ENCODE measurements around the gene KLK3.
A peak's percentile ranks its signal among the peaks of the same experiment; 100 is the strongest.
"Not testable (repeated sequence)": the region's sequence is repeated elsewhere in the genome, so short reads cannot be mapped to it uniquely, and the experiment has no call there.

Gene KLK3

GRCh38 chr19:50854636-50855410 is at the start of gene KLK3:
TSS of gene KLK3 (plus strand) at chr19:50854915. CDS start at chr19:50854956, 41 bp downstream.
- no peak within 1 kb of the TSS for H3K4me3 ChIP-seq (ENCODE audit: low read depth, low read length)

GRCh38 chr19:50808856-50809255 is 45.9 kb upstream of the KLK3 start:
- H3K4me3 ChIP-seq (ENCODE audit: low read depth, low read length) = no peak overlapping the region

- not testable (repeated sequence) for H3K4me3 ChIP-seq (ENCODE audit: low read depth, low read length)
These were observed 43.0 kb upstream of the KLK3 start for GRCh38 chr19:50811622-50812238.

- H3K4me3 ChIP-seq (ENCODE audit: low read depth, low read length) = no peak overlapping the region
These were observed 42.2 kb upstream of the KLK3 start for GRCh38 chr19:50812474-50812873.

DNA sequence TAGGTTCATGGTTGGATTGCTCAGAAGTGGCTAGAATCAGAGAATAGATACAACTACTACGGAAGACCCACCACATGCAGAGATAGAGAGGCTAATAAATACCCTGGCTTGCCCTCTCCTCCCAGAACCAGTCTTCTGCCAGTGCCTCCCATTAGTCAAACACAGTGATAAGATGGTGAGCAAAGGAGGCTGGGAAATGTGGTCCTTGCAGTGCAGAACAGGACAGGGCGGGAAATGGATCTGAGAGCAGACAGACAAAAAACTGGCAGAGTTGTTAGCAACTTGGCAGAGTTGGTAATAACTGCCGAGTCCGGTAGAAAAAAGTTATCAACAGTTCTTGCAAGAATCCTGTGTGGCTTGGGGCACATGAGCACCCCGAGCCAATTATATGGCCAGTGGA is 39.8 kb upstream of the KLK3 start:
- no peak overlapping the region for H3K4me3 ChIP-seq (ENCODE audit: low read depth, low read length)

DNA sequence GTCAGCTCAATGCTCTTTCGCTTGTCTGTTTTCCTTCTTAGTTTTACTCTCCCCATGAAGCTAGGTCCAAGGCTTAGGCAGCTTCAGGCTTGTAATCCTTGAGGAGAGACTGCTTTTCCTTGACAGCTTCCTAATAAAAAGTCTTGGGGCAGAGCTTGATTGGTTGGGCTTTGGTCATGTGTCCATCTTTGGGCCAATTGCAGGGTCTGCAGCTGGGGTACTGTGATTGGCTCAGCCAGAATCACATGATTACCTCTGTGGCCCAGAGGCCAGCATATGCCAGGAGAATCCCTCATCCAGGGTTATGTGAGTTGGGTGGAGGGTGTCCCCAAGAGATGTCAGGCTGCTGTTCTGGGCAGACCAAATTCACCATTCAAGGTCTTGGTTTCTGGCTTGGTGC is 39.3 kb upstream of the KLK3 start:
- no peak overlapping the region for H3K4me3 ChIP-seq (ENCODE audit: low read depth, low read length)

GRCh38 chr19:50817941-50818858 is 36.5 kb upstream of the KLK3 start:
- peak overlapping the region; percentile 72 for H3K4me3 ChIP-seq (ENCODE audit: low read depth, low read length)

GRCh38 chr19:50818859-50819472 is 35.7 kb upstream of the KLK3 start:
- no peak overlapping the region for H3K4me3 ChIP-seq (ENCODE audit: low read depth, low read length)

DNA sequence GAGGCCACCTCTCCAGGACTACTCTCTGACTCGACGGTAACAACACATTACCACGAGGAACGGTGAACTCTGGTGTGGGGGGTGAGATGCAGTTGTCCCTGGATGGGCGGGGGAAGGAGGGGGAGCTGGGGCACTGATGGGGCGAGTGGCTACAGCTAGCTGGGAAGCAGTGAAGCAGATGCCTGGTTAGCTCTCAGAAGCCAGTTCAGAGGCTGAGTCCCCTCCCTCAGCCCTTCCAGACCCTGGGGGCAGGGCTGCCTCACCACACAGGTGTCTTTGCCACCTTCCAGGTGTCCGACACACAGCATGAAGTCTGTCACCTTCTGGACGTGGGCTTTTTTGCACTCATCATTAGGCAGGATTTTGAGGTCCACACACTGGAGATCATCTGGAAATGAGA is 35.1 kb upstream of the KLK3 start:
- no peak overlapping the region for H3K4me3 ChIP-seq (ENCODE audit: low read depth, low read length)

- H3K4me3 ChIP-seq (ENCODE audit: low read depth, low read length) = no peak overlapping the region
These were observed 34.6 kb upstream of the KLK3 start for GRCh38 chr19:50820086-50820485.

- no peak overlapping the region for H3K4me3 ChIP-seq (ENCODE audit: low read depth, low read length)
These were observed 34.0 kb upstream of the KLK3 start for GRCh38 chr19:50820549-50821247.

DNA sequence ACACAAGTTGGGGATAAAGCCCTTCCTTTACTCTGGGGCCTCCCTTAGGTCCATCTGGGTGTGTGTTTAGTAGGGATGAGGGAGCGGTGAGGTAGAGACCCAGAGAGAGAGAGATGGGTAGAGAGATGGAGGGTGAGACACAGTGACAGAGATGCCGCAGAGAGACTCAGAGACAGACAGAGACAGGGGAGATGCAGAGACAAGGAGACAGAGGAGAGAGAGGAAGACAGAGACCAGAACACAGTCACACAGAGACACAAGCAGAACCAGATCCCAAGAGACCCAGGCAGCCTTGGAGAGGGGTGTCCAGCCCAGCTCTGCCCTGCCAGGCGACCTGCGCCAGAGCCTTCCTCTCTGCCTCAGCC is 33.5 kb upstream of the KLK3 start:
- no peak overlapping the region for H3K4me3 ChIP-seq (ENCODE audit: low read depth, low read length)

GRCh38 chr19:50821622-50822021 is 33.1 kb upstream of the KLK3 start:
- no peak overlapping the region for H3K4me3 ChIP-seq (ENCODE audit: low read depth, low read length)

GRCh38 chr19:50822661-50823208 is 32.0 kb upstream of the KLK3 start:
- no peak overlapping the region for H3K4me3 ChIP-seq (ENCODE audit: low read depth, low read length)

GRCh38 chr19:50823389-50824042 is 31.2 kb upstream of the KLK3 start, which contains the start of gene KLK1:
TSS of gene KLK1 (minus strand) at chr19:50823787. CDS start at chr19:50823748, 39 bp downstream.
- H3K4me3 ChIP-seq (ENCODE audit: low read depth, low read length) = no peak within 1 kb of the TSS

DNA sequence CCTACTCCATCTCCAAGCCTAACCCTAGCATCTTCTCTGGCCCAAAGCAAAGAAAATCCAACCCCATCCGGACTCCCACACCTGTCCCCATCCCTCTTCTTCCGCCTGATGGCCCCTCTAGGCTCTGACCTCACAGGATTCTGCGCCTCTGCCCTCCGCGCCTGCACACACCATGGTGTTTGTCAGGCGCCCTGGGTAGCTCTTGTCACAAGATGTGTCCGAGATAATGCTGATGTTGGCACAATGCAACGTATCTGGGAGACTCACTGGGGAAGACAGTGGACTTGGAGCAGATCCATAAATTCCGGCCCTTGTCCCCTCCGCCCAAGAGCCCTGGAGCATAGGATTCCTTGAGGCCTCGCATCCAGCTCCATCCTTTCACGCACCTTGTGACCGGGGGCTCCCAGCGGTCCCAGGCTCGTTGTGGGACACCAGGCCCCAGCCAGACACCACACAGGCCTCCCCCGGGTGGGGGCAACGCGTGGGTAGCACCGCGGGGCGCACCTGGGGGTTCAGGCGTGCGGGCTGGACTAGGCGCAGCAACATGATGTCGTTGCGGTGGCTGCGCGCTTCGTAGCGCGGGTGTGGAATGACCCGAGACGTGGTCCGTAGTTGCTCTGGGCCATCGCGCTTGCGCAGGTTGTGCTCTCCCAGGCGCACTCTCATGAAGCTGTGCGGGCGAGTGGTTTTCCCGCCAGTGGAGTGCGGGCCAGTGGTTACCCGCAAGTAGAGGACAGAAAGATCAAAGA is 28.0 kb upstream of the KLK3 start:
- H3K4me3 ChIP-seq (ENCODE audit: low read depth, low read length) = no peak overlapping the region

DNA sequence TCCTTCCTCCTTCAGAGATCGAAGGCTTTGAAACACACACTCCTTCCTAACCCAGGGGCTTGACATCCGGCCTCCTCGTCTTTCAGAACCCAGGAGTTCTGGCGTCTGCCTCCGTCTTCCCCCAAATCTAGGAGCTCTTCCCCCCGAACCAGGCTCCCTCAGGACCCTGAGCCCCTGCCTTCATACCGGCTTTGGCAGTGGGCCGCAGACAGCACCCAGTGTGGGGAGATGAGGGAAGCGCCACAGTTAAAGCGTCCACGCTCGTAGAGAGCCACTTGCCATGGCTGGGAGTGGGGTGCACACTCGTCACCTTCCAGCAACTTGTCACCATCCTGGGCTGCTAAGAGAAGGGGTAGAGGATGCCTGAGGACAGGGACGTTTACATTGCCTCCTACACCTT is 27.2 kb upstream of the KLK3 start:
- H3K4me3 ChIP-seq (ENCODE audit: low read depth, low read length) = no peak overlapping the region

GRCh38 chr19:50829801-50830200 is 24.9 kb upstream of the KLK3 start:
- H3K4me3 ChIP-seq (ENCODE audit: low read depth, low read length) = no peak overlapping the region

All from iPS-11a (cell line).